ENCODE results near the gene RBKS.

The RBKS gene
- 0.72 to 3.3 (median 3.0) reads per million in 4 experiments for total RNA-seq

- peak; percentile 83 for DNase-seq
Observed at GRCh38 chr2:27890146-27890923, at the start of gene RBKS, which contains the start of gene BABAM2. Gene RBKS (minus strand): TSS chr2:27890387. CDS start chr2:27890345, 42 bp downstream. Gene BABAM2 (plus strand): TSS chr2:27890729. CDS start chr2:27894557, 3,828 bp downstream.

- no peak for DNase-seq
Observed at GRCh38 chr2:27935026-27935425, 44.8 kb upstream of the RBKS start.

GRCh38 chr2:27932396-27932795, 42.2 kb upstream of the RBKS start:
- no peak for DNase-seq

- no peak for DNase-seq
Observed at GRCh38 chr2:27931361-27931950, 41.3 kb upstream of the RBKS start.

GRCh38 chr2:27929916-27930486, 39.8 kb upstream of the RBKS start:
- DNase-seq = no peak

GRCh38 chr2:27925766-27926472, 35.7 kb upstream of the RBKS start:
- no peak for DNase-seq

- DNase-seq = no peak
Observed at GRCh38 chr2:27922842-27923241, 32.7 kb upstream of the RBKS start.

GRCh38 chr2:27921880-27922547, 31.8 kb upstream of the RBKS start:
- DNase-seq = no peak

- no peak for DNase-seq
Observed at GRCh38 chr2:27921424-27921823, 31.2 kb upstream of the RBKS start.

GRCh38 chr2:27920148-27920885, 30.1 kb upstream of the RBKS start:
- no peak for DNase-seq

GRCh38 chr2:27916293-27916995, 26.3 kb upstream of the RBKS start:
- no peak for DNase-seq

GRCh38 chr2:27915874-27916273, 25.7 kb upstream of the RBKS start:
- no peak for DNase-seq

- DNase-seq = no peak
Observed at GRCh38 chr2:27915191-27915590, 25.0 kb upstream of the RBKS start.

GRCh38 chr2:27914805-27915175, 24.6 kb upstream of the RBKS start:
- no peak for DNase-seq

- no peak for DNase-seq
Observed at GRCh38 chr2:27914041-27914804, 24.0 kb upstream of the RBKS start.

- DNase-seq = no peak
Observed at GRCh38 chr2:27912512-27912911, 22.3 kb upstream of the RBKS start.

- DNase-seq = no peak
Observed at GRCh38 chr2:27911458-27912210, 21.4 kb upstream of the RBKS start.

GRCh38 chr2:27909901-27910300, 19.7 kb upstream of the RBKS start:
- no peak for DNase-seq

GRCh38 chr2:27907547-27907946, 17.4 kb upstream of the RBKS start:
- DNase-seq = no peak

- DNase-seq = no peak
Observed at GRCh38 chr2:27906074-27906473, 15.9 kb upstream of the RBKS start.
